K562 (cell line): ENCODE data around the gene CREB3L1. TPM values are rescaled to one million over a fixed set of nuclear protein-coding genes. Genes with fewer than 3 reads are reported as not detected.

ENCODE experiments used
- CEBPG ChIP-seq, 3 experiments: fragments of 200-800 bp in 1 of 3; sonication (Bioruptor generic) in 1 of 3; sonication (generic) in 1 of 3; formaldehyde crosslinking in 1 of 3; IDR thresholded peaks in 2 of 3; conservative IDR thresholded peaks in 1 of 3; 2 replicates each; pipeline versions ENCODE4 v1.6.1 to v1.8.0; 2016 to 2022; ENCODE audit warnings: missing compliant biosample characterization in 2 of 3, missing genetic modification characterization in 2 of 3, mild to moderate bottlenecking in 1 of 3, missing genetic modification reagents in 1 of 3
- MECOM ChIP-seq: fragments of 250-450 bp; sonication (Bioruptor Pico); IDR thresholded peaks from 2 replicates; pipeline ENCODE4 v1.8.0; 2022; ENCODE audit warnings: inconsistent platforms
- POLR2G ChIP-seq: fragments of 200-400 bp; formaldehyde crosslinking; IDR thresholded peaks from 2 replicates; pipeline ENCODE4 v1.6.1; 2017; ENCODE audit warnings: low read depth, mild to moderate bottlenecking, antibody characterized with exemption, low read length, moderate library complexity
- TGIF2 ChIP-seq: sonication (generic); formaldehyde crosslinking; IDR thresholded peaks from 2 replicates; pipeline ENCODE4 v1.8.1; 2022; ENCODE audit warnings: mild to moderate bottlenecking, missing genetic modification reagents, moderate library complexity
- polyA plus RNA-seq, 8 experiments: library from polyadenylated mRNA; depleted of rRNA in 4 of 8; stranded (reverse) in 5 of 8; unstranded in 3 of 8; fragments of >200 nt; fragmentation: Nextera tagmentation in 2 of 8; fragmentation: Illumina TruSeq in 1 of 8; extraction: Ambion mirVana in 2 of 8; extraction: Trizol in 1 of 8; gene quantifications; 2 replicates each; pipeline versions ENCODE4 v1.2.1 to v1.2.3, GENCODE V29; 2011 to 2014; ENCODE audit warnings: inconsistent platforms in 1 of 8, missing spikeins in 1 of 8
- total RNA-seq, 7 experiments: library from RNA; depleted of rRNA in 6 of 7; stranded (reverse); fragments of >200 nt in 6 of 7; fragmentation: Illumina TruSeq in 2 of 7; extraction: Trizol in 2 of 7; gene quantifications; 2 replicates each; pipeline versions ENCODE4 v1.2.1 to v1.2.3, GENCODE V29; 2011 to 2021; ENCODE audit warnings: low replicate concordance in 1 of 7
- TF ChIP-seq, protein P1 (sequence below), 2 experiments: fragments of 450-650 bp; formaldehyde crosslinking in 1 of 2; IDR thresholded peaks; 2 replicates each; pipeline versions ENCODE4 v1.4.0 to v1.6.1; 2014 to 2020; ENCODE audit warnings: mild to moderate bottlenecking in 2 of 2, borderline replicate concordance in 1 of 2, low read depth in 1 of 2
- TF ChIP-seq, protein P2 (sequence below): fragments of 200-800 bp; sonication (Bioruptor generic); IDR thresholded peaks from 2 replicates; pipeline ENCODE4 v1.6.1; 2017; ENCODE audit warnings: missing genetic modification characterization, missing compliant biosample characterization

The CREB3L1 gene
- total and polyA plus RNA-seq, 9 of the 15 experiments (the other 6 are each of a cell fraction or from before 2014, with no cell fraction given) = 1.2 to 27.6 (median 3.7) TPM

DNA sequence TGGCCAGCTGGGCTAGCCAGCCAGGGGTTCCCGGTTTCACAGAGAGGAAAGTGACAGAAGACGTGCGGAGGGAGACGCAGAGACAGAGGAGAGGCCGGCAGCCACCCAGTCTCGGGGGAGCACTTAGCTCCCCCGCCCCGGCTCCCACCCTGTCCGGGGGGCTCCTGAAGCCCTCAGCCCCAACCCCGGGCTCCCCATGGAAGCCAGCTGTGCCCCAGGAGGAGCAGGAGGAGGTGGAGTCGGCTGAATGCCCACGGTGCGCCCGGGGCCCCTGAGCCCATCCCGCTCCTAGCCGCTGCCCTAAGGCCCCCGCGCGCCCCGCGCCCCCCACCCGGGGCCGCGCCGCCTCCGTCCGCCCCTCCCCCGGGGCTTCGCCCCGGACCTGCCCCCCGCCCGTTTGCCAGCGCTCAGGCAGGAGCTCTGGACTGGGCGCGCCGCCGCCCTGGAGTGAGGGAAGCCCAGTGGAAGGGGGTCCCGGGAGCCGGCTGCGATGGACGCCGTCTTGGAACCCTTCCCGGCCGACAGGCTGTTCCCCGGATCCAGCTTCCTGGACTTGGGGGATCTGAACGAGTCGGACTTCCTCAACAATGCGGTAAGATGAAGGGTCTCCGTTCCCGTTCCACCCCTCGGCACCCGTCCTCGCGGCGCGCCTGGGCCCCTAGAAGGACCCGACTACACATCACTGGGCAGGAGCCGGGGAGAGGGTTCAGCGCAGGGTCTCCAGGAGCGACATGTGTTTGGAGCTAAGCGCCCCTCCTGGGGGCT lies at the start of gene CREB3L1 (continued):
- TF ChIP-seq CEBPG (CRISPR knock-in tag; IDR thresholded peaks at IDR 0.05) = no peak
- no peak for TF ChIP-seq CEBPG (tag; conservative IDR thresholded peaks at IDR 0.05 in 1 of 2, IDR thresholded peaks at IDR 0.05 in 1 of 2)
- TF ChIP-seq, protein P1, sequence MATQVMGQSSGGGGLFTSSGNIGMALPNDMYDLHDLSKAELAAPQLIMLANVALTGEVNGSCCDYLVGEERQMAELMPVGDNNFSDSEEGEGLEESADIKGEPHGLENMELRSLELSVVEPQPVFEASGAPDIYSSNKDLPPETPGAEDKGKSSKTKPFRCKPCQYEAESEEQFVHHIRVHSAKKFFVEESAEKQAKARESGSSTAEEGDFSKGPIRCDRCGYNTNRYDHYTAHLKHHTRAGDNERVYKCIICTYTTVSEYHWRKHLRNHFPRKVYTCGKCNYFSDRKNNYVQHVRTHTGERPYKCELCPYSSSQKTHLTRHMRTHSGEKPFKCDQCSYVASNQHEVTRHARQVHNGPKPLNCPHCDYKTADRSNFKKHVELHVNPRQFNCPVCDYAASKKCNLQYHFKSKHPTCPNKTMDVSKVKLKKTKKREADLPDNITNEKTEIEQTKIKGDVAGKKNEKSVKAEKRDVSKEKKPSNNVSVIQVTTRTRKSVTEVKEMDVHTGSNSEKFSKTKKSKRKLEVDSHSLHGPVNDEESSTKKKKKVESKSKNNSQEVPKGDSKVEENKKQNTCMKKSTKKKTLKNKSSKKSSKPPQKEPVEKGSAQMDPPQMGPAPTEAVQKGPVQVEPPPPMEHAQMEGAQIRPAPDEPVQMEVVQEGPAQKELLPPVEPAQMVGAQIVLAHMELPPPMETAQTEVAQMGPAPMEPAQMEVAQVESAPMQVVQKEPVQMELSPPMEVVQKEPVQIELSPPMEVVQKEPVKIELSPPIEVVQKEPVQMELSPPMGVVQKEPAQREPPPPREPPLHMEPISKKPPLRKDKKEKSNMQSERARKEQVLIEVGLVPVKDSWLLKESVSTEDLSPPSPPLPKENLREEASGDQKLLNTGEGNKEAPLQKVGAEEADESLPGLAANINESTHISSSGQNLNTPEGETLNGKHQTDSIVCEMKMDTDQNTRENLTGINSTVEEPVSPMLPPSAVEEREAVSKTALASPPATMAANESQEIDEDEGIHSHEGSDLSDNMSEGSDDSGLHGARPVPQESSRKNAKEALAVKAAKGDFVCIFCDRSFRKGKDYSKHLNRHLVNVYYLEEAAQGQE (IDR thresholded peaks at IDR 0.05; ENCODE audit: borderline replicate concordance) = no peak
- TF ChIP-seq, protein P1 (CRISPR knock-in tag; IDR thresholded peaks at IDR 0.05; ENCODE audit: low read depth) = no peak
- no peak for TF ChIP-seq MECOM
- peak; percentile 74 for TF ChIP-seq POLR2G
- TF ChIP-seq, protein P2, sequence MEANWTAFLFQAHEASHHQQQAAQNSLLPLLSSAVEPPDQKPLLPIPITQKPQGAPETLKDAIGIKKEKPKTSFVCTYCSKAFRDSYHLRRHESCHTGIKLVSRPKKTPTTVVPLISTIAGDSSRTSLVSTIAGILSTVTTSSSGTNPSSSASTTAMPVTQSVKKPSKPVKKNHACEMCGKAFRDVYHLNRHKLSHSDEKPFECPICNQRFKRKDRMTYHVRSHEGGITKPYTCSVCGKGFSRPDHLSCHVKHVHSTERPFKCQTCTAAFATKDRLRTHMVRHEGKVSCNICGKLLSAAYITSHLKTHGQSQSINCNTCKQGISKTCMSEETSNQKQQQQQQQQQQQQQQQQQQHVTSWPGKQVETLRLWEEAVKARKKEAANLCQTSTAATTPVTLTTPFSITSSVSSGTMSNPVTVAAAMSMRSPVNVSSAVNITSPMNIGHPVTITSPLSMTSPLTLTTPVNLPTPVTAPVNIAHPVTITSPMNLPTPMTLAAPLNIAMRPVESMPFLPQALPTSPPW (CRISPR knock-in tag) = peak; percentile 41
- no peak for TF ChIP-seq TGIF2 (CRISPR knock-in tag)
- TF ChIP-seq, all 486 proteins: peak for 23
